ENCODE data around the gene MRPS25. TPM values are rescaled to one million over a fixed set of nuclear protein-coding genes. Genes with fewer than 3 reads are reported as not detected.

Gene MRPS25
- total and polyA plus RNA-seq, 2 experiments from 2014 or later: 47.9 to 75.0 TPM

GRCh38 chr3:15052335-15053242 is 12.5 kb downstream of the MRPS25 start:
- H3F3A ChIP-seq (replicated peaks; ENCODE audit: low read depth): peaks cover 13% of the 10 kb centered on the region; the same call in 1 of the 2 replicates
- no peak overlapping the region for H2AFZ ChIP-seq
- peaks cover 2% of the 10 kb centered on the region for H3K27me3 Mint-ChIP-seq (ENCODE audit: insufficient read depth, low read depth, poor library complexity)
- H3K4me1 ChIP-seq (ENCODE audit: insufficient read depth): no peaks in the 10 kb centered on the region
- no peaks in the 10 kb centered on the region for H3K9me2 ChIP-seq (ENCODE audit: insufficient read depth)
- no peak overlapping the region for H3K4me3 ChIP-seq
- no peak for TF ChIP-seq ZNF114 (CRISPR knock-in tag; IDR thresholded peaks at IDR 0.05)
- no peak for TF ChIP-seq CREB1 (CRISPR knock-in tag; IDR thresholded peaks at IDR 0.05; ENCODE audit: low read depth)
- TF ChIP-seq EZH2phosphoT487 (IDR thresholded peaks at IDR 0.05; ENCODE audit: unreplicated experiment): no peak
- TF ChIP-seq CTCF (conservative IDR thresholded peaks at IDR 0.05; ENCODE audit: low read depth in 2 of 2): no peak
- no peak for TF ChIP-seq REST (IDR thresholded peaks at IDR 0.05; ENCODE audit: unreplicated experiment)
- TF ChIP-seq JUNB (IDR thresholded peaks at IDR 0.05; ENCODE audit: unreplicated experiment): no peak
- no peak for TF ChIP-seq ZNF331 (CRISPR knock-in tag; IDR thresholded peaks at IDR 0.05; ENCODE audit: low read depth)
- TF ChIP-seq EZH2 (IDR thresholded peaks at IDR 0.05; ENCODE audit: low read depth, unreplicated experiment): no peak
- no peak for TF ChIP-seq ETS1 (IDR thresholded peaks at IDR 0.05)
- no peak for TF ChIP-seq ZNF462 (CRISPR knock-in tag; IDR thresholded peaks at IDR 0.05)
- no peaks in the 10 kb centered on the region; the same call in 2 of the 3 replicates for H3K9me3 Mint-ChIP-seq
- peaks cover 47% of the 10 kb centered on the region for H4K20me1 ChIP-seq (replicated peaks; ENCODE audit: insufficient read depth)
- H3K27ac ChIP-seq (ENCODE audit: low read depth): no peak overlapping the region
- no peak for DNase-seq (ENCODE audit: low spot score)
- no peak overlapping the region for H3K4me2 ChIP-seq
- H3K4me1 Mint-ChIP-seq: peaks cover 18% of the 10 kb centered on the region
- peaks cover 67% of the 10 kb centered on the region for H3K79me2 ChIP-seq (replicated peaks; ENCODE audit: insufficient read depth)
- no peaks in the 10 kb centered on the region for H3K27me3 ChIP-seq (ENCODE audit: insufficient read depth)
- H3K27ac Mint-ChIP-seq: peak overlapping the region; percentile 42; the same call in 1 of the 2 replicates
- H3K36me3 Mint-ChIP-seq (ENCODE audit: low read depth): peaks cover 60% of the 10 kb centered on the region
- H3K4me3 Mint-ChIP-seq: no peak overlapping the region
- H3K36me3 ChIP-seq (ENCODE audit: insufficient read depth): peaks cover 42% of the 10 kb centered on the region
- ATAC-seq: no peak

All from GM23338 (cell line).